H9 (cell line): ENCODE measurements around the gene TAS2R8. TPM values are rescaled to one million over a fixed set of nuclear protein-coding genes. Genes with fewer than 3 reads are reported as not detected.

Experiments
- DNase-seq: peaks from one replicate; pipeline ENCODE4 v3.0.0-alpha.2; 2017
- H2AFZ ChIP-seq: one replicate; pipeline ENCODE4 v1.6.1; 2013; ENCODE audit warnings: mild to moderate bottlenecking, low read length, control low read depth, moderate library complexity
- H2AK5ac ChIP-seq: 2 replicates; pipeline ENCODE4 v1.6.1; 2013; ENCODE audit warnings: low read length, control low read depth, mixed read lengths; ENCODE audit not compliant: insufficient read length
- H2BK120ac ChIP-seq: one replicate; pipeline ENCODE4 v1.6.1; 2013; ENCODE audit warnings: low read depth, mild to moderate bottlenecking, low read length, control low read depth, inconsistent platforms; ENCODE audit not compliant: poor library complexity, severe bottlenecking
- H2BK12ac ChIP-seq: 2 replicates; pipeline ENCODE4 v1.6.1; 2013; ENCODE audit warnings: low read length, control low read depth, mixed read lengths, low read depth; ENCODE audit not compliant: insufficient read length
- H2BK15ac ChIP-seq: 2 replicates; pipeline ENCODE4 v1.6.1; 2013; ENCODE audit warnings: low read depth, low read length, control low read depth
- H2BK20ac ChIP-seq: one replicate; pipeline ENCODE4 v1.6.1; 2013; ENCODE audit warnings: low read depth, mild to moderate bottlenecking, low read length, control low read depth, inconsistent platforms; ENCODE audit not compliant: poor library complexity, severe bottlenecking
- H2BK5ac ChIP-seq: 2 replicates; pipeline ENCODE4 v1.6.1; 2013; ENCODE audit warnings: low read length, control low read depth, mixed read lengths; ENCODE audit not compliant: insufficient read length
- H3K14ac ChIP-seq: 2 replicates; pipeline ENCODE4 v1.6.1; 2013; ENCODE audit warnings: low read length, control low read depth; ENCODE audit not compliant: insufficient read depth
- H3K18ac ChIP-seq: 2 replicates; pipeline ENCODE4 v1.6.1; 2013; ENCODE audit warnings: low read depth, mild to moderate bottlenecking, mixed read lengths, low read length, control low read depth; ENCODE audit not compliant: insufficient read length
- H3K23ac ChIP-seq: 2 replicates; pipeline ENCODE4 v1.6.1; 2013; ENCODE audit warnings: low read length, control low read depth, mixed read lengths, low read depth; ENCODE audit not compliant: insufficient read length
- H3K23me2 ChIP-seq: 2 replicates; pipeline ENCODE4 v1.6.1; 2013; ENCODE audit warnings: low read depth, mild to moderate bottlenecking, mixed read lengths, low read length, control low read depth; ENCODE audit not compliant: insufficient read length, poor library complexity, severe bottlenecking
- H3K27ac ChIP-seq: 2 replicates; pipeline ENCODE4 v1.5.1; 2013; ENCODE audit warnings: low read length, control low read depth, mixed read lengths, low read depth; ENCODE audit not compliant: insufficient read length
- H3K27me3 ChIP-seq: 2 replicates; pipeline ENCODE4 v1.6.1; 2013; ENCODE audit warnings: low read length, control low read depth, inconsistent platforms; ENCODE audit not compliant: insufficient read depth
- H3K4ac ChIP-seq: 2 replicates; pipeline ENCODE4 v1.6.1; 2013; ENCODE audit warnings: low read depth, mild to moderate bottlenecking, control low read depth, inconsistent platforms, low read length, moderate library complexity
- H3K4me1 ChIP-seq: 2 replicates; pipeline ENCODE4 v1.6.1; 2013; ENCODE audit warnings: low read length, control low read depth, inconsistent platforms; ENCODE audit not compliant: insufficient read depth
- H3K4me2 ChIP-seq: 2 replicates; pipeline ENCODE4 v1.6.1; 2013; ENCODE audit warnings: low read length, control low read depth, mixed read lengths; ENCODE audit not compliant: insufficient read length, insufficient read depth
- H3K56ac ChIP-seq: 2 replicates; pipeline ENCODE4 v1.6.1; 2013; ENCODE audit warnings: low read depth, mild to moderate bottlenecking, mixed read lengths, low read length, control low read depth; ENCODE audit not compliant: insufficient read length
- H3K79me1 ChIP-seq: 2 replicates; pipeline ENCODE4 v1.6.1; 2013; ENCODE audit warnings: low read depth, mild to moderate bottlenecking, moderate library complexity, low read length, control low read depth, inconsistent platforms; ENCODE audit not compliant: insufficient read depth, poor library complexity, severe bottlenecking
- H3K79me2 ChIP-seq: 2 replicates; pipeline ENCODE4 v1.6.1; 2013; ENCODE audit warnings: low read length, control low read depth, inconsistent platforms; ENCODE audit not compliant: insufficient read depth
- H3K9ac ChIP-seq: 2 replicates; pipeline ENCODE4 v1.6.1; 2013; ENCODE audit warnings: low read length, control low read depth, mixed read lengths; ENCODE audit not compliant: insufficient read length; ENCODE audit errors: extremely low read depth
- H3K9me3 ChIP-seq: one replicate; pipeline ENCODE4 v1.6.1; 2013; ENCODE audit warnings: low read depth, low read length, inconsistent platforms; ENCODE audit not compliant: control insufficient read depth
- H3T11ph ChIP-seq: one replicate; pipeline ENCODE4 v1.6.1; 2013; ENCODE audit warnings: mild to moderate bottlenecking, low read length, control low read depth, inconsistent platforms
- H4K20me1 ChIP-seq: one replicate; pipeline ENCODE4 v1.6.1; 2013; ENCODE audit not compliant: control insufficient read depth, insufficient read length, insufficient read depth
- H4K5ac ChIP-seq: 2 replicates; pipeline ENCODE4 v1.6.1; 2013; ENCODE audit warnings: low read depth, mild to moderate bottlenecking, mixed read lengths, low read length, control low read depth; ENCODE audit not compliant: insufficient read length
- H4K8ac ChIP-seq: replicated peaks from 2 replicates; pipeline ENCODE4 v1.6.1; 2013; ENCODE audit warnings: low read length, control low read depth, mixed read lengths, low read depth; ENCODE audit not compliant: insufficient read length
- H4K91ac ChIP-seq: 2 replicates; pipeline ENCODE4 v1.6.1; 2013; ENCODE audit warnings: low read depth, mild to moderate bottlenecking, moderate library complexity, mixed read lengths, low read length, control low read depth; ENCODE audit not compliant: insufficient read length
- H3K27ac Mint-ChIP-seq, 3 experiments: 2 replicates in 2 of 3; 3 replicates in 1 of 3; pipeline ENCODE4 v1.8.0; 2020 to 2021; ENCODE audit warnings: mixed read lengths in 3 of 3, mild to moderate bottlenecking in 1 of 3, moderate library complexity in 1 of 3
- H3K27me3 Mint-ChIP-seq: 2 replicates; pipeline ENCODE4 v1.8.0; 2021; ENCODE audit warnings: low read depth, mild to moderate bottlenecking, moderate library complexity, mixed read lengths
- H3K36me3 Mint-ChIP-seq, 3 experiments: 2 replicates in 2 of 3; 3 replicates in 1 of 3; pipeline ENCODE4 v1.8.0; 2020 to 2021; ENCODE audit warnings: low read depth in 3 of 3, mixed read lengths in 3 of 3; ENCODE audit not compliant: insufficient read depth in 1 of 3
- H3K4me1 Mint-ChIP-seq, 2 experiments: 2 replicates each; pipeline ENCODE4 v1.8.0; 2020; ENCODE audit warnings: mixed read lengths in 2 of 2
- H3K4me3 Mint-ChIP-seq, 2 experiments: 2 replicates in 1 of 2; 3 replicates in 1 of 2; pipeline ENCODE4 v1.8.0; 2020 to 2021; ENCODE audit warnings: mild to moderate bottlenecking in 2 of 2, mixed read lengths in 2 of 2, moderate library complexity in 1 of 2
- H3K9me3 Mint-ChIP-seq, 2 experiments: 2 replicates in 1 of 2; 3 replicates in 1 of 2; pipeline ENCODE4 v1.8.0; 2020; ENCODE audit warnings: mild to moderate bottlenecking in 2 of 2, mixed read lengths in 2 of 2, moderate library complexity in 1 of 2
- CTCF ChIP-seq: fragments of 200-600 bp; sonication (generic); conservative IDR thresholded peaks from 3 replicates; pipeline ENCODE4 v1.8.0; 2021; ENCODE audit warnings: antibody characterized with exemption, mild to moderate bottlenecking
- WGBS: extraction: QIAGEN DNeasy Blood & Tissue Kit; methylation state at CpG from one replicate; pipeline ENCODE4 v1.1.7; 2013; ENCODE audit warnings: missing lambda C conversion rate, low lambda C conversion rate, mixed read lengths; ENCODE audit not compliant: insufficient read length; ENCODE audit errors: extremely low coverage; 5-methylcytosine and 5-hydroxymethylcytosine counted together
- long read RNA-seq: library from polyadenylated mRNA; unstranded; transcript quantifications from one replicate; pipeline ENCODE4 v2.0.0, GENCODE V29; 2020
- total RNA-seq: library from RNA; stranded (reverse); gene quantifications from 2 replicates; pipeline ENCODE4 v1.2.1, GENCODE V29; 2021

The TAS2R8 gene
- total RNA-seq, result not detected in 2 replicates
- long read RNA-seq, result 0 reads

GRCh38 chr12:10807186-10807585 lies at the start of gene TAS2R8:
TSS of gene TAS2R8 (minus strand) at chr12:10807286. CDS start at chr12:10806980, 306 bp downstream.
- no peak within 1 kb of the TSS for H3K4me2 ChIP-seq
- H3K56ac ChIP-seq, result no peak within 1 kb of the TSS
- H4K91ac ChIP-seq, result no peak within 1 kb of the TSS
- no peaks in the 10 kb centered on the region for H3K79me1 ChIP-seq
- TF ChIP-seq CTCF, result no peak
- no peak within 1 kb of the TSS for H3K4me3 Mint-ChIP-seq
- H3K27me3 Mint-ChIP-seq, result no peaks in the 10 kb centered on the region
- H2BK20ac ChIP-seq, result no peak within 1 kb of the TSS
- no peak within 1 kb of the TSS for H3K14ac ChIP-seq
- H4K20me1 ChIP-seq, result no peaks in the 10 kb centered on the region
- no peak within 1 kb of the TSS for H3K27ac ChIP-seq
- no peaks in the 10 kb centered on the region for H3K4me1 ChIP-seq
- no peak within 1 kb of the TSS for H3K27ac Mint-ChIP-seq
- H3K4me1 Mint-ChIP-seq, result peaks cover 16 to 24% of the 10 kb centered on the region in 2 experiments
- H3K36me3 Mint-ChIP-seq, result no peaks in the 10 kb centered on the region
- H2BK15ac ChIP-seq, result no peak within 1 kb of the TSS
- no peak within 1 kb of the TSS for H3K23ac ChIP-seq
- WGBS, result no CpG with 5 or more reads among the region's 1 CpG
- no peak within 1 kb of the TSS for H2AK5ac ChIP-seq
- H2BK12ac ChIP-seq, result no peak within 1 kb of the TSS
- H3K23me2 ChIP-seq, result no peaks in the 10 kb centered on the region
- H2BK120ac ChIP-seq, result no peak within 1 kb of the TSS
- H3K9me3 Mint-ChIP-seq, result no peaks in the 10 kb centered on the region
- H4K5ac ChIP-seq, result no peak within 1 kb of the TSS
- no peak within 1 kb of the TSS for H3K18ac ChIP-seq
- no peaks in the 10 kb centered on the region for H3K9me3 ChIP-seq
- H3T11ph ChIP-seq, result no peak within 1 kb of the TSS
- H2BK5ac ChIP-seq, result no peak within 1 kb of the TSS
- H3K4ac ChIP-seq, result no peak within 1 kb of the TSS
- no peak within 1 kb of the TSS for H3K9ac ChIP-seq
- no peaks in the 10 kb centered on the region for H3K27me3 ChIP-seq
- DNase-seq, result no peak
- H2AFZ ChIP-seq, result no peak within 1 kb of the TSS
- H3K79me2 ChIP-seq, result no peaks in the 10 kb centered on the region
- H4K8ac ChIP-seq, result no peak within 1 kb of the TSS
